Measurements from ENCODE around the gene CACNA1G. TPM values are rescaled to one million over a fixed set of nuclear protein-coding genes. Genes with fewer than 3 reads are reported as not detected.

The CACNA1G gene
- 0.10 TPM for total RNA-seq

GRCh38 chr17:50560185-50560824, at the start of gene CACNA1G:
TSS of gene CACNA1G (plus strand) at chr17:50560715. CDS start at chr17:50561460, 745 bp downstream.
- peak; percentile 83 for DNase-seq (ENCODE audit: low spot score)
- peak; percentile 85 for ATAC-seq

- ATAC-seq (no peak), DNase-seq (ENCODE audit: low spot score) (no peak)
Measured at GRCh38 chr17:50511058-50511457, 49.5 kb upstream of the CACNA1G start.

GRCh38 chr17:50513495-50513894, 47.0 kb upstream of the CACNA1G start:
- ATAC-seq (no peak), DNase-seq (ENCODE audit: low spot score) (no peak)

GRCh38 chr17:50514388-50514787, 46.1 kb upstream of the CACNA1G start:
- DNase-seq (ENCODE audit: low spot score), result no peak
- ATAC-seq, result peak; percentile 20

GRCh38 chr17:50514936-50515702, 45.4 kb upstream of the CACNA1G start:
- peak; percentile 90 for DNase-seq (ENCODE audit: low spot score)
- peak; percentile 92 for ATAC-seq

GRCh38 chr17:50517011-50517410, 43.5 kb upstream of the CACNA1G start:
- DNase-seq (ENCODE audit: low spot score) (no peak), ATAC-seq (no peak)

- ATAC-seq (no peak), DNase-seq (ENCODE audit: low spot score) (no peak)
Measured at GRCh38 chr17:50517504-50518383, 42.8 kb upstream of the CACNA1G start.

GRCh38 chr17:50518384-50519023, 42.0 kb upstream of the CACNA1G start:
- ATAC-seq (peak; percentile 55), DNase-seq (ENCODE audit: low spot score) (no peak)

- ATAC-seq, result no peak
Measured at GRCh38 chr17:50519141-50519834, 41.2 kb upstream of the CACNA1G start.

GRCh38 chr17:50520483-50520882, 40.0 kb upstream of the CACNA1G start:
- ATAC-seq (no peak), DNase-seq (ENCODE audit: low spot score) (no peak)

More at GRCh38 chr17:50519141-50519834, 41.2 kb upstream of the CACNA1G start:
- DNase-seq (ENCODE audit: low spot score), result no peak

GRCh38 chr17:50521514-50521913, 39.0 kb upstream of the CACNA1G start:
- ATAC-seq (no peak), DNase-seq (ENCODE audit: low spot score) (no peak)

- no peak for DNase-seq (ENCODE audit: low spot score)
- ATAC-seq, result no peak
Measured at GRCh38 chr17:50522766-50523165, 37.7 kb upstream of the CACNA1G start.

GRCh38 chr17:50523208-50523607, 37.3 kb upstream of the CACNA1G start:
- ATAC-seq (no peak), DNase-seq (ENCODE audit: low spot score) (no peak)

GRCh38 chr17:50524838-50525237, 35.7 kb upstream of the CACNA1G start:
- no peak for ATAC-seq
- no peak for DNase-seq (ENCODE audit: low spot score)

- no peak for ATAC-seq
- no peak for DNase-seq (ENCODE audit: low spot score)
Measured at GRCh38 chr17:50527155-50527762, 33.3 kb upstream of the CACNA1G start.

- DNase-seq (ENCODE audit: low spot score) (no peak), ATAC-seq (no peak)
Measured at GRCh38 chr17:50527949-50528474, 32.5 kb upstream of the CACNA1G start.

- ATAC-seq (no peak), DNase-seq (ENCODE audit: low spot score) (no peak)
Measured at GRCh38 chr17:50529849-50530248, 30.7 kb upstream of the CACNA1G start.

GRCh38 chr17:50531428-50532025, 29.0 kb upstream of the CACNA1G start:
- ATAC-seq (no peak), DNase-seq (ENCODE audit: low spot score) (no peak)

- ATAC-seq, result peak; percentile 20
Measured at GRCh38 chr17:50532452-50533024, 28.0 kb upstream of the CACNA1G start, which contains the start of gene EPN3. TSS of gene EPN3 (plus strand) at chr17:50532735. CDS start at chr17:50536557, 3,822 bp downstream.

More at GRCh38 chr17:50532452-50533024, 28.0 kb upstream of the CACNA1G start, which contains the start of gene EPN3:
- DNase-seq (ENCODE audit: low spot score), result no peak

All from left lobe of liver (tissue), 2 donors.